ENCODE data around the gene MTIF3.

DNA sequence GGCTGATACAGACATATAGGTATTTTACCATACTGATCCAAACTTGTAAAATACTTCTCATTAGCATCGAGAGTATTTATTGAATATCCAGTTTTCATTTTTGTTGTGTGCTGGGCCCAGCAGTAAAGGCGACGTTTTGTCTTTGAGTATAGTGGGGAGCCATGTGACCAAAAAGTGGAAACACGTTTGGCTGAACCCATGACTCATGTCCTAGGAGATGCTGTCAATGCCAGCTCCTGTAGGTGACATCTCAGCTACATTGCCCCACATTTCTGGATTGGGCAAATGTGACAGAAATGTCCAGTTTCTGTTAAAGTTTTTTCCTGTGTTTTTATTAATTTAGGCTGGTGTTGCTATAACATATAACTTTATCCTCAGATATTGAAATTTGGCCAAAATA lies 52.0 kb downstream of the MTIF3 start:
- TF ChIP-seq POLR2AphosphoS5 (IDR thresholded peaks at IDR 0.05) = no peak
- TF ChIP-seq, protein P1, sequence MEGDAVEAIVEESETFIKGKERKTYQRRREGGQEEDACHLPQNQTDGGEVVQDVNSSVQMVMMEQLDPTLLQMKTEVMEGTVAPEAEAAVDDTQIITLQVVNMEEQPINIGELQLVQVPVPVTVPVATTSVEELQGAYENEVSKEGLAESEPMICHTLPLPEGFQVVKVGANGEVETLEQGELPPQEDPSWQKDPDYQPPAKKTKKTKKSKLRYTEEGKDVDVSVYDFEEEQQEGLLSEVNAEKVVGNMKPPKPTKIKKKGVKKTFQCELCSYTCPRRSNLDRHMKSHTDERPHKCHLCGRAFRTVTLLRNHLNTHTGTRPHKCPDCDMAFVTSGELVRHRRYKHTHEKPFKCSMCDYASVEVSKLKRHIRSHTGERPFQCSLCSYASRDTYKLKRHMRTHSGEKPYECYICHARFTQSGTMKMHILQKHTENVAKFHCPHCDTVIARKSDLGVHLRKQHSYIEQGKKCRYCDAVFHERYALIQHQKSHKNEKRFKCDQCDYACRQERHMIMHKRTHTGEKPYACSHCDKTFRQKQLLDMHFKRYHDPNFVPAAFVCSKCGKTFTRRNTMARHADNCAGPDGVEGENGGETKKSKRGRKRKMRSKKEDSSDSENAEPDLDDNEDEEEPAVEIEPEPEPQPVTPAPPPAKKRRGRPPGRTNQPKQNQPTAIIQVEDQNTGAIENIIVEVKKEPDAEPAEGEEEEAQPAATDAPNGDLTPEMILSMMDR (IDR thresholded peaks at IDR 0.05 in 8 of 11, conservative IDR thresholded peaks at IDR 0.05 in 3 of 11) = no peak
